Aorta (tissue), 5 donors: Measurements from ENCODE around the gene PKM. TPM values are rescaled to one million over a fixed set of nuclear protein-coding genes. Genes with fewer than 3 reads are reported as not detected.
A peak's percentile ranks its signal among the peaks of the same experiment; 100 is the strongest.
"Not testable (repeated sequence)": the region's sequence is repeated elsewhere in the genome, so short reads cannot be mapped to it uniquely, and the experiment has no call there.

ENCODE experiments used
- ATAC-seq: fragments of 200-7000 bp; cut with Tn5 transposase; one replicate; pipeline ENCODE4 v1.9.1; 2022; ENCODE audit warnings: moderate library complexity; ENCODE audit not compliant: low FRiP score
- DNase-seq, 2 donors: peaks; one replicate each; pipeline ENCODE4 v3.0.0-alpha.2; 2020
- H3K27ac ChIP-seq, 2 donors: one replicate each; pipeline ENCODE4 v1.5.1; 2013; ENCODE audit warnings: low read length in 2 of 2, mild to moderate bottlenecking in 2 of 2, moderate library complexity in 2 of 2, control low read depth in 1 of 2, inconsistent platforms in 1 of 2, low read depth in 1 of 2
- H3K27me3 ChIP-seq, 2 donors: one replicate each; pipeline ENCODE4 v1.6.1; 2013; ENCODE audit warnings: control low read depth in 1 of 2, low read length in 1 of 2, mild to moderate bottlenecking in 1 of 2, moderate library complexity in 1 of 2; ENCODE audit not compliant: insufficient read depth in 2 of 2, control insufficient read depth in 1 of 2
- H3K36me3 ChIP-seq, 2 donors: one replicate each; pipeline ENCODE4 v1.6.1; 2013; ENCODE audit warnings: control low read depth in 1 of 2, low read length in 1 of 2, mild to moderate bottlenecking in 1 of 2; ENCODE audit not compliant: insufficient read depth in 2 of 2, control insufficient read depth in 1 of 2
- H3K4me1 ChIP-seq, 2 donors: one replicate each; pipeline ENCODE4 v1.6.1; 2013; ENCODE audit warnings: low read length in 2 of 2, control low read depth in 1 of 2, mild to moderate bottlenecking in 1 of 2, moderate library complexity in 1 of 2; ENCODE audit not compliant: insufficient read depth in 2 of 2, control insufficient read depth in 1 of 2
- H3K4me3 ChIP-seq, 2 donors: one replicate each; pipeline ENCODE4 v1.5.1; 2013; ENCODE audit warnings: low read length in 2 of 2, control low read depth in 1 of 2, mild to moderate bottlenecking in 1 of 2
- H3K9me3 ChIP-seq: one replicate; pipeline ENCODE4 v1.6.1; 2013; ENCODE audit warnings: mild to moderate bottlenecking, low read length; ENCODE audit not compliant: control insufficient read depth
- WGBS, 2 donors: extraction: QIAGEN DNeasy Blood & Tissue Kit; methylation state at CpG; one replicate each; pipeline ENCODE4 v1.1.7; 2013; 5-methylcytosine and 5-hydroxymethylcytosine counted together
- intact Hi-C, 2 donors: fragments of 100-400 bp; cut with DNase I; formaldehyde crosslinking; loops; one replicate each; pipeline versions ENCODE4 v1.14.2 to v1.15.0; 2022
- long read RNA-seq, 2 donors: library from polyadenylated mRNA; unstranded; transcript quantifications; one replicate each; pipeline ENCODE4 v2.0.0, GENCODE V29; 2020 to 2021
- polyA plus RNA-seq, 2 donors: library from polyadenylated mRNA; stranded (reverse); fragments of 200-250 nt; gene quantifications; one replicate each; pipeline ENCODE4 v1.2.3, GENCODE V29; 2013
- total RNA-seq, 2 donors: library from RNA; stranded (reverse); fragmentation: NEBNext Ultra II Directional; extraction: Animal tissue kit (Norgen Biotek cat#: 25700); gene quantifications; one replicate each; pipeline ENCODE4 v1.2.1, GENCODE V29; 2021
- donor health status: healthy with polysubstance abuse.
- donor health status: Bipolar disorder and iron deficiency.
- donor health status: DM: no; HTN: no; CAD: no.
- donor health status: DM: no; HTN: no; CAD: no.
- donor health status: DM: yes; HTN: yes; CAD: no.

The PKM gene
- total RNA-seq (100 to 1,000 TPM; 478 to 588 TPM), polyA plus RNA-seq (100 to 1,000 TPM; 238 to 429 TPM)
- long read RNA-seq, donor 1, transcript PKM-214 (2 exons, 2,301 nt) = minor isoform, 6 of 3,010 reads
- long read RNA-seq, donor 1, transcript PKM-202 (11 exons, 2,318 nt) = major isoform, 1,903 of 3,010 reads
- long read RNA-seq, donor 1, partial matches to known transcripts = 269 of 3,010 reads
- long read RNA-seq, donor 1, other reads (novel, unspliced or antisense) = 826 of 3,010 reads
- long read RNA-seq, donor 2, transcript PKM-202 (11 exons, 2,318 nt) = major isoform, 388 of 626 reads
- long read RNA-seq, donor 2, partial matches to known transcripts = 78 of 626 reads
- long read RNA-seq, donor 2, other reads (novel, unspliced or antisense) = 155 of 626 reads

- peak within 1 kb of the TSS; percentile 95 to 98 for H3K27ac ChIP-seq
- peak; percentile 98 for DNase-seq
- peak; percentile 94 for ATAC-seq
- peak within 1 kb of the TSS; percentile 46 to 81 for H3K4me3 ChIP-seq
- intact Hi-C loops = loop anchor here (2.0 kb wide), 1 partner anchor 42 kb away; the partner anchor contains the start of gene PARP6 (in 2 of the 2)
- 0 to 1% methylated on average over 61 to 67 of the region's 67 CpGs for WGBS, 2 donors
- no peaks in the 10 kb centered on the region for H3K36me3 ChIP-seq
- H3K9me3 ChIP-seq = no peaks in the 10 kb centered on the region
- H3K4me1 ChIP-seq = no peaks in the 10 kb centered on the region
- H3K27me3 ChIP-seq = no peaks in the 10 kb centered on the region
Observed at GRCh38 chr15:72231066-72231832, at the start of gene PKM. Gene PKM, minus strand, starts transcription at chr15:72231190. Its CDS starts 12,093 bp downstream, at chr15:72219097.

GRCh38 chr15:72280751-72281150, 49.8 kb upstream of the PKM start:
- Histone ChIP-seq H3K36me3 (no peaks in the 10 kb centered on the region), H3K4me3 (no peak overlapping the region), H3K27ac (no peak overlapping the region), H3K27me3 (no peaks in the 10 kb centered on the region), H3K4me1 (no peaks in the 10 kb centered on the region), H3K9me3 (no peaks in the 10 kb centered on the region)
- intact Hi-C loops = loop anchor here in 1 of 2 donors (5.0 kb wide), 1 partner anchor 78 kb away; no protein-coding TSS in a partner anchor
- DNase-seq (no peak), ATAC-seq (no peak)
- WGBS, 2 donors = 60 to 70% methylated on average over 2 of the region's 2 CpGs

GRCh38 chr15:72278737-72279136, 47.7 kb upstream of the PKM start:
- DNase-seq (no peak), ATAC-seq (no peak)
- Histone ChIP-seq H3K36me3 (no peaks in the 10 kb centered on the region), H3K4me1 (no peaks in the 10 kb centered on the region), H3K4me3 (no peak overlapping the region), H3K27me3 (no peaks in the 10 kb centered on the region), H3K9me3 (no peaks in the 10 kb centered on the region), H3K27ac (no peak overlapping the region)
- 72 to 85% methylated on average over 1 of the region's 1 CpG for whole genome bisulfite sequencing, 2 donors
- intact Hi-C loops = no loop called here

GRCh38 chr15:72276326-72276700, 45.3 kb upstream of the PKM start:
- H3K27ac ChIP-seq = no peak overlapping the region
- no peaks in the 10 kb centered on the region for H3K36me3 ChIP-seq
- no peaks in the 10 kb centered on the region for H3K9me3 ChIP-seq
- H3K4me3 ChIP-seq = no peak overlapping the region
- no peaks in the 10 kb centered on the region for H3K4me1 ChIP-seq
- intact Hi-C loops = no loop called here
- ATAC-seq = no peak
- no peaks in the 10 kb centered on the region for H3K27me3 ChIP-seq
- DNase-seq = no peak

GRCh38 chr15:72275635-72276325, 44.8 kb upstream of the PKM start:
- H3K27me3 ChIP-seq, DNase-seq, intact Hi-C loops, H3K27ac ChIP-seq, ATAC-seq, H3K4me3 ChIP-seq, H3K4me1 ChIP-seq, H3K9me3 ChIP-seq, H3K36me3 ChIP-seq: not testable (repeated sequence)

GRCh38 chr15:72272997-72273352, 42.0 kb upstream of the PKM start:
- intact Hi-C loops = loop anchor here (2.0 to 5.0 kb wide), 2 partner anchors 42 to 76 kb away; partner anchors contain the start of genes PKM (in 2 of the 2) and GRAMD2A (in 1 of the 2)
- WGBS, 2 donors = 35 to 43% methylated on average over 10 of the region's 10 CpGs
- no peaks in the 10 kb centered on the region for H3K4me1 ChIP-seq
- no peaks in the 10 kb centered on the region for H3K27me3 ChIP-seq
- DNase-seq (no peak), ATAC-seq (no peak)
- peak overlapping the region in 1 of 2 donors; percentile 1 for H3K27ac ChIP-seq
- no peaks in the 10 kb centered on the region for H3K9me3 ChIP-seq
- no peaks in the 10 kb centered on the region for H3K36me3 ChIP-seq
- H3K4me3 ChIP-seq = no peak overlapping the region

- intact Hi-C loops = loop anchor here (2.0 to 5.0 kb wide), 2 partner anchors 42 to 75 kb away; partner anchors contain the start of genes PKM (in 2 of the 2) and GRAMD2A (in 1 of the 2)
- WGBS, 2 donors = 1% methylated on average over 62 to 82 of the region's 82 CpGs
- Histone ChIP-seq H3K27me3 (no peaks in the 10 kb centered on the region), H3K36me3 (no peaks in the 10 kb centered on the region), H3K4me3 (peak within 1 kb of the TSS; percentile 73 to 94), H3K27ac (peak within 1 kb of the TSS; percentile 7 to 37), H3K4me1 (no peaks in the 10 kb centered on the region), H3K9me3 (no peaks in the 10 kb centered on the region)
- ATAC-seq (peak; percentile 100), DNase-seq (peak; percentile 100)
Observed at GRCh38 chr15:72272213-72272996, 41.4 kb upstream of the PKM start, which contains the start of gene PARP6. Gene PARP6, minus strand, starts transcription at chr15:72272554. Its CDS starts 5,077 bp downstream, at chr15:72267477.

- WGBS, 2 donors = 1 to 3% methylated on average over 12 to 13 of the region's 13 CpGs
- Histone ChIP-seq H3K4me3 (peak overlapping the region; percentile 73 to 94), H3K4me1 (no peaks in the 10 kb centered on the region), H3K9me3 (no peaks in the 10 kb centered on the region), H3K27ac (peak overlapping the region; percentile 7 to 37), H3K27me3 (no peaks in the 10 kb centered on the region), H3K36me3 (peaks cover 0 to 2% of the 10 kb centered on the region in 2 donors)
- intact Hi-C loops = loop anchor here (2.0 to 5.0 kb wide), 2 partner anchors 41 to 75 kb away; partner anchors contain the start of genes PKM (in 2 of the 2) and GRAMD2A (in 1 of the 2)
- no peak for ATAC-seq
- no peak for DNase-seq
Observed at GRCh38 chr15:72271895-72272212, 40.9 kb upstream of the PKM start.
